ENCODE results near the gene AP5M1. TPM values are rescaled to one million over a fixed set of nuclear protein-coding genes. Genes with fewer than 3 reads are reported as not detected.
"Not testable (repeated sequence)": the region's sequence is repeated elsewhere in the genome, so short reads cannot be mapped to it uniquely, and the experiment has no call there.

The AP5M1 gene
- total RNA-seq = 10 to 100 TPM; 40.4 to 42.6 TPM

GRCh38 chr14:57268161-57269069, at the start of gene AP5M1, which contains the start of gene EXOC5:
Gene AP5M1, plus strand, starts transcription at chr14:57268971. Its CDS starts 344 bp downstream, at chr14:57269315.
Gene EXOC5, minus strand, starts transcription at chr14:57268905. Its CDS starts 257 bp downstream, at chr14:57268648.
- ChIA-PET CTCF (interaction anchor here (1.0 to 1.3 kb wide), 3 partner anchors 22 to 688 kb away, joined by 3 to 4 read pairs (median 4); partner anchors contain the start of gene TMEM260), POLR2A (interaction anchor here (0.7 to 1.1 kb wide), 3 partner anchors 121 to 680 kb away, joined by 3 to 10 read pairs (median 3); no protein-coding TSS in a partner anchor)

- ChIA-PET POLR2A (no interaction called here), CTCF (no interaction called here)
Observed at GRCh38 chr14:57221931-57222330, 46.8 kb upstream of the AP5M1 start.

- POLR2A ChIA-PET = no interaction called here
- CTCF ChIA-PET = no interaction called here
Observed at GRCh38 chr14:57227083-57227482, 41.7 kb upstream of the AP5M1 start.

GRCh38 chr14:57228320-57228719, 40.5 kb upstream of the AP5M1 start:
- CTCF ChIA-PET, POLR2A ChIA-PET: not testable (repeated sequence)

GRCh38 chr14:57232006-57232405, 36.8 kb upstream of the AP5M1 start:
- CTCF ChIA-PET = no interaction called here
- POLR2A ChIA-PET = no interaction called here

- CTCF ChIA-PET, POLR2A ChIA-PET: not testable (repeated sequence)
Observed at GRCh38 chr14:57240115-57240514, 28.7 kb upstream of the AP5M1 start.

- ChIA-PET CTCF (interaction anchor here (0.6 kb wide), 1 partner anchor 20 kb away, joined by 5 read pairs; no protein-coding TSS in a partner anchor), POLR2A (no interaction called here)
Observed at GRCh38 chr14:57243320-57243719, 25.5 kb upstream of the AP5M1 start.

GRCh38 chr14:57244106-57244505, 24.7 kb upstream of the AP5M1 start:
- POLR2A ChIA-PET = no interaction called here
- CTCF ChIA-PET = no interaction called here

GRCh38 chr14:57245941-57246340, 22.8 kb upstream of the AP5M1 start:
- ChIA-PET CTCF (no interaction called here), POLR2A (no interaction called here)

- ChIA-PET POLR2A (no interaction called here), CTCF (no interaction called here)
Observed at GRCh38 chr14:57246933-57247657, 21.7 kb upstream of the AP5M1 start.

GRCh38 chr14:57254884-57255283, 13.9 kb upstream of the AP5M1 start:
- CTCF ChIA-PET = no interaction called here
- POLR2A ChIA-PET = no interaction called here

- CTCF ChIA-PET, POLR2A ChIA-PET: not testable (repeated sequence)
Observed at GRCh38 chr14:57258221-57258620, 10.6 kb upstream of the AP5M1 start.

- CTCF ChIA-PET = no interaction called here
Observed at GRCh38 chr14:57259672-57260071, 9.1 kb upstream of the AP5M1 start.

GRCh38 chr14:57261604-57262003, 7.2 kb upstream of the AP5M1 start:
- POLR2A ChIA-PET = no interaction called here
- CTCF ChIA-PET = no interaction called here

More at GRCh38 chr14:57259672-57260071, 9.1 kb upstream of the AP5M1 start:
- POLR2A ChIA-PET = no interaction called here

GRCh38 chr14:57262117-57262516, 6.7 kb upstream of the AP5M1 start:
- ChIA-PET CTCF (no interaction called here), POLR2A (no interaction called here)

GRCh38 chr14:57266065-57266464, 2.7 kb upstream of the AP5M1 start:
- ChIA-PET CTCF (interaction anchor here (0.6 kb wide), 1 partner anchor 1619 kb away, joined by 4 read pairs; no protein-coding TSS in a partner anchor), POLR2A (no interaction called here)

- POLR2A ChIA-PET = no interaction called here
Observed at GRCh38 chr14:57273236-57273635, 4.5 kb downstream of the AP5M1 start.

GRCh38 chr14:57274551-57274950, 5.8 kb downstream of the AP5M1 start:
- ChIA-PET CTCF (no interaction called here), POLR2A (interaction anchor here (0.7 kb wide), 1 partner anchor 116 kb away, joined by 3 read pairs; the partner anchor contains the start of gene NAA30)

More at GRCh38 chr14:57273236-57273635, 4.5 kb downstream of the AP5M1 start:
- CTCF ChIA-PET = no interaction called here

- CTCF ChIA-PET = no interaction called here
- POLR2A ChIA-PET = interaction anchor here (0.7 kb wide), 1 partner anchor 115 kb away, joined by 3 read pairs; the partner anchor contains the start of gene NAA30
Observed at GRCh38 chr14:57275023-57275664, 6.4 kb downstream of the AP5M1 start.

- CTCF ChIA-PET = no interaction called here
- POLR2A ChIA-PET = no interaction called here
Observed at GRCh38 chr14:57277062-57277461, 8.3 kb downstream of the AP5M1 start.
